ENCODE measurements around the gene SETBP1. TPM values are rescaled to one million over a fixed set of nuclear protein-coding genes. Genes with fewer than 3 reads are reported as not detected.

The SETBP1 gene
- total and polyA plus RNA-seq, 9 of the 15 experiments (the other 6 are each of a cell fraction or from before 2014, with no cell fraction given): under 0.01 to 0.13 (median 0.04) TPM

GRCh38 chr18:44693030-44693784 is 12.5 kb downstream of the SETBP1 start:
- BruUV-seq (replicated peaks): no TSS peak
- Histone ChIP-seq H3K27ac (ENCODE audit: extremely low read depth, low read depth, low read length) (no peak overlapping the region), H3K9me1 (ENCODE audit: control insufficient read depth, insufficient read depth, low read length) (no peaks in the 10 kb centered on the region), H3K4me2 (ENCODE audit: insufficient read depth, low read length) (no peak overlapping the region), H3K4me1 (replicated peaks in 1 of 2; ENCODE audit: control insufficient read depth in 2 of 2, insufficient read depth in 2 of 2, low read length in 2 of 2) (peaks cover 0 to 2% of the 10 kb centered on the region in 2 experiments; a peak in 3 of 5 replicates), H4K20me1 (replicated peaks; ENCODE audit: control insufficient read depth, insufficient read depth, low read length) (no peaks in the 10 kb centered on the region), H3K79me2 (ENCODE audit: control insufficient read depth, insufficient read depth, low read length) (no peaks in the 10 kb centered on the region), H3K27me3 (ENCODE audit: control insufficient read depth in 2 of 2, insufficient read depth in 2 of 2, low read length in 2 of 2) (no peaks in the 10 kb centered on the region), H3K4me3 (no peak overlapping the region), H3K36me3 (ENCODE audit: control insufficient read depth, insufficient read depth, low read length) (no peaks in the 10 kb centered on the region), H2AFZ (ENCODE audit: low read depth, low read length) (no peak overlapping the region), H3K9ac (ENCODE audit: insufficient read depth in 1 of 2, low read depth in 2 of 2, low read length in 2 of 2) (no peak overlapping the region), H3K9me3 (replicated peaks; ENCODE audit: control insufficient read depth, insufficient read depth, low read depth, low read length) (no peaks in the 10 kb centered on the region)
- intact Hi-C loops (cut with micrococcal nuclease) (no loop called here), in situ Hi-C loops (cut with MboI) (no loop called here)
- CTCF ChIA-PET (ENCODE audit: low intra/inter-chr PET ratio): no interaction called here
- TF ChIP-seq RAD51 (IDR thresholded peaks at IDR 0.05; ENCODE audit: borderline replicate concordance, low read depth): no peak
- no peak for TF ChIP-seq RERE (CRISPR knock-in tag; IDR thresholded peaks at IDR 0.05; ENCODE audit: borderline replicate concordance)
- POLR2A ChIA-PET: no interaction called here
- ATAC-seq: no peak
- 0% methylated on average over 2 of the region's 4 CpGs for WGBS (ENCODE audit: insufficient coverage, low coverage, missing lambda C conversion rate)
- FAIRE-seq: no peak
- no peak for DNase-seq (ENCODE audit: extremely low read depth in 1 of 4, low spot score in 3 of 4)
